GM21576 (cell line): ENCODE data around the gene FHL5.
A peak's percentile ranks its signal among the peaks of the same experiment; 100 is the strongest.
"Not testable (repeated sequence)": the region's sequence is repeated elsewhere in the genome, so short reads cannot be mapped to it uniquely, and the experiment has no call there.

Experiments used
- ATAC-seq: cut with Tn5 transposase; IDR thresholded peaks from one replicate; pipeline ENCODE4 v1.9.1; 2021; ENCODE audit warnings: mild to moderate bottlenecking, moderate library complexity; ENCODE audit not compliant: unreplicated experiment

Gene FHL5

GRCh38 chr6:96608074-96608473 is 45.1 kb downstream of the FHL5 start:
- no peak for ATAC-seq

- peak; percentile 54 for ATAC-seq
These were observed 47.1 kb downstream of the FHL5 start for GRCh38 chr6:96610019-96610418.

DNA sequence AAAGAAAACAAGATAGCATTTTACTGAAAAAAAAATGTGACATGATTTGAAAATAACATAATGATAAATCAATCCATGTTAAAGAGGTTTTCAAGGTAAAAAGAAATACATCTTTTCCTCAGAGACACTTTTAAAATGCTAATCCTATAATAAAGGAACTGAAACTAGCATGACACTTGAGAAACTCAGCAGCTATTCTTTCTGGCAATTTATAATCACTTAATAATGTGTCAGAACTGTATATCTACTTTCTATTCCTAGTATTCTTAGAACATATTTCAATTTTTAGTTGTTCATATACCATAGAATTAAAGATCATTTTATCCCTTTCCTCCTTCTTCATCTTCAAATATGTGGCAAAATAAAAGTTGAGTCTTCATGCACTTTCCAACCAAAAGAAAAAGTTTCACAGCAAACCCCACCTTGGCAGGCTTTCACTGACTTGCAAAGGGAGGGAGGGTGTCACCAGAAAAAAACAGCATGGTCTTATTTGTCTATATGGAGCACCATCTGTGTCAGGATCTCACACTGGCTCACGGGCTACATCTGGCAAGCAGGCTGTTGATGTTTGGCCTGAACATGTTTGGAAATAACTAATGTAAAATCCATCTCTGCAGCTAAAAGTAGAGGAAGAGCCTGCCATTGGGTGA is 48.5 kb downstream of the FHL5 start:
- peak; percentile 79 for ATAC-seq

GRCh38 chr6:96613291-96613999 is 50.5 kb downstream of the FHL5 start:
- ATAC-seq, result peak; percentile 45

- no peak for ATAC-seq
These were observed 57.9 kb downstream of the FHL5 start for GRCh38 chr6:96620851-96621250.

- no peak for ATAC-seq
These were observed 59.1 kb downstream of the FHL5 start for GRCh38 chr6:96621983-96622382.

GRCh38 chr6:96624957-96625356 is 62.0 kb downstream of the FHL5 start:
- ATAC-seq, result no peak

DNA sequence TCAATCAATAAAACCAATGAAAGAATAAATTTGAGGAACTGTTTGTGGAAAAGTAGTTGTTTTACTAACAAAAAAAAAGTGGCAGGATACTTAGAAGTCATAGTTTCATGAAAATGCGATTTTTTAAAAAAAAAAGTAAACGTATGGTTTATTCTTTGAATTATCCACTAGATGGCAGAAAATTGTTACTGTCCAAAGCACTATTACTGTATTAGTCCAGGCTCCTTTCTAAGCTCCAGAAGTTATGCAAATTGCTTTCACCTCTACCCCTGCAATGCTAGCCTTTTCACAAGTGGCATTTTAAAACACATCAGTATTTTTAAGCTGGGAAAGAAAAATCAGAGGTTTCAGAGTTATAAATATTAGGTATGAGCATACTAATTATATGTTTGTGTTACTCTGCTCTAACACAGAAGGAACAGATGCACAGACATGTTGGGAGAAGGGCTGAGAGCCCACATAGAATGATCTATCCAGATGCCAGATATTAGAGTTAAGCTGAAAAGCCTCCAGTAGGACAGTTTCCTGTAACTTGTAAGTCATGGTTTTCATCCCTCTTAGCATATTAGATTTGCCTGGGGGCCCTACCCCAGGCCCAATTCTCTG is 63.9 kb downstream of the FHL5 start:
- ATAC-seq, result peak; percentile 98

GRCh38 chr6:96631248-96631647 is 68.3 kb downstream of the FHL5 start:
- ATAC-seq, result no peak

DNA sequence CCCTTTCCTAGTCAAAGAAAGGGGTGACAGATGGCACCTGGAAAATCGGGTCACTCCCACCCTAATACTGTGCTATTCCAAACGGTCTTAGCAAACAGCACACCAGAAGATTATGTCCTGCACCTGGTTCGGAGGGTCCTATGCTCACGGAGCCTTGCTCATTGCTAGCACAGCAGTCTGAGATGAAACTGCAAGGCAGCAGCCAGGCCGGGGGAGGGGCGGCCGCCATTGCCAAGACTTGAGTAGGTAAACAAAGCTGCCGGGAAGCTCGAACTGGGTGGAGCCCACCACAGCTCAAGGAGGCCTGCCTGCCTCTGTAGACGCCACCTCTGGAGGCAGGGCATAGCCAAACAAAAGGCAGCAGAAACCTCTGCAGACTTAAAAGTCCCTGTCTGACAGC is 75.1 kb downstream of the FHL5 start:
- not testable (repeated sequence) for ATAC-seq

GRCh38 chr6:96645106-96645505 is 82.2 kb downstream of the FHL5 start:
- no peak for ATAC-seq

DNA sequence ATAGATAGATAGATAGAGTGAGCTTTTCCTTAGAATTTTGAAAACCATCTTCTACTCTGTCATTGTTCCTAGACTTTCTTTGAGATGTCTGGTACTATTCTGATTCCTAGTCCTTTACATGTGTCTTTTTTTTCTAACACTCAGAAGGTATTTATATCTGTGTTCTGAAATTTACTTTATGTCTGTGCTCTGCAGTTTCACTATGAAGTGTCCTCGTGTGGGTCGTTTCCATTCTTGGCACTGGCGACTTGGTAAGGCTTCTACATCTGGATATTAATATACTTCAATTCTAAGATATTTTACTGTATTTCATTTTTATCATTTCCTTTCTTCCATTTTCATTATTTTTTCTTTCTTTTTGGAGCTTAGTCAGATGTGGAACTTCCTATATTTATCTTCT is 87.0 kb downstream of the FHL5 start:
- ATAC-seq, result peak; percentile 83

DNA sequence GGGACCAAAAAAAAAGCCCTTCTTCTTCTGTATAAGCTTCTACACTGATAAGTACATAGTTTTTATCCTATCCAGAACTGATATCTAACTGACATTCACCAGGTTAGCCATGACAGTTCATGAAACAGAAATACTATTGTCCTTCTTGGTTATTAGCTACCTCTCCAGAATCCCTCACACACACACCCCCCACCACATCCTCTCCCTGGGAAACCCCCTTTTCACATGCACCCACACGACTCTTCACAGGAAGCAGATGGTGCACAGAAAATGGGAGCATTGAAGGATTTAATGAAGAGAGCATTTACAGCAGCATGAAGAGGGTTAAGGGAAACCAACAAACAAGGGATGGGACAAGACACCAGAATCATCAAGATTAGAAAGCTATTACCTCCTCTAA is 88.9 kb downstream of the FHL5 start:
- ATAC-seq, result peak; percentile 72

DNA sequence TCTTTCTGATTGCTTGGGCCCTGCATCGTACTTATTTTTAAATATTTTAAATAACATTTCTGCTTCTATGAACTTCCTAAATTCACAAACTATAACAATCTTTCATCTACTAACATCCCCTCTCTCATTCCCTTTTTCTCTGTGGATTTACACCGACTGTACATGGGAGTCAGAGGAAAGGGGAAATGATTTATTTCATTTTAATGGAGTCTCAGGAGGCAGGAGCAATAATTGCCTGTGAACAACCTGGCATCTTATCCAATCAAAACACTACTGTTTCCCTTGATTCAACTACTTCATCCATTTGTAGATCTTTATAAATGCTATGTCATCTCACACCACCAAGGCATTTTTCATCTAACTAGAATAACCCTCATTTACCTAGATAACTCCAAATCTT is 89.6 kb downstream of the FHL5 start:
- ATAC-seq, result no peak

DNA sequence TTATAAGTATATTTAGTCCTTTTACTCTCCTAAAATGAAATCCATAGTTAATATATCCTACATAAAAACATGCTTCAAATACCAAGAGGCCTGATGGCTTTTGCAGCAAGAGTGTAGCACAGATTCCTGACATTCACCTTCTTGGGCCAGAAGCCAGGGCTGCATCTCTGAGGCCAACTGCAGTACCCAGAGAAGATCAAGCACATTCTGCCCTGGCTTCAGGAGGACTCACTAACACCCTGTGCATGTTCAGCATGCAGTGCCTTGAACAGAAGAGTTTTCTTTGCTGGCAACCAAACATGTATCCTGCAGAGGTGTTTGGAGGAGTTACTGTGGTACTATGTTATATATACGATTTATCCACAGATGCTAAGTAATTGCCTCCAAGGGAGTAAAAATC is 90.3 kb downstream of the FHL5 start:
- ATAC-seq, result no peak

- no peak for ATAC-seq
These were observed 93.6 kb downstream of the FHL5 start for GRCh38 chr6:96656567-96656966.

DNA sequence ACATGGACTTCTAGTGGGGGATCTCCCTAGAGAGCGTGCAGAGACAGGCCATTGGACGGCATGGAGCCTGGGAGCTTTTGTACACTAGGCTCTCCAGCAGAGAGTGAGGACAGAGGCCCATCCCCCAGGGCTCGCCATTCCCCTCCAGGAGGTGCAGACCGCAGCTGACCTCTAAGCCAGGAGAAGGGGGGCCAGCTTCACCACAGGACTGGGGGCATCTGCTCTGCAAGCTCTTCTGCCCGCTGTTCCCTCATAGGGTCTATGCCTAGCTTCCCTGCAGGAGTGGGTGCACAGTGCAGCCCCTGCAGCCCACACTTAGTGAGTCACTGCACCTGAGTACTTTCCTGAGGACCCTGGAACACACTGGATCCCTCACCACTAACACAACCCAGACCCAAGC is 94.4 kb downstream of the FHL5 start:
- no peak for ATAC-seq

GRCh38 chr6:96659084-96659845 is 96.3 kb downstream of the FHL5 start:
- peak; percentile 54 for ATAC-seq
